HFF-Myc (cell line): ENCODE results near the gene THSD7A.

Experiments used
- DNase-seq: peaks from one replicate; pipeline ENCODE4 v3.0.0-alpha.2; 2011; ENCODE audit warnings: low read depth; ENCODE audit errors: extremely low read depth
- H3K4me3 ChIP-seq: replicated peaks from 2 replicates; pipeline ENCODE4 v1.5.1; 2011; ENCODE audit warnings: low read depth, mild to moderate bottlenecking, control low read depth, low read length
- CTCF ChIP-seq: IDR thresholded peaks from 2 replicates; pipeline ENCODE4 v1.5.1; 2012; ENCODE audit warnings: mild to moderate bottlenecking, low read depth, low read length, control low read depth; ENCODE audit errors: missing control alignments

The THSD7A gene

GRCh38 chr7:11714205-11714604 lies 117.8 kb downstream of the THSD7A start:
- no peak for DNase-seq
- TF ChIP-seq CTCF, result no peak
- H3K4me3 ChIP-seq, result no peak overlapping the region

DNA sequence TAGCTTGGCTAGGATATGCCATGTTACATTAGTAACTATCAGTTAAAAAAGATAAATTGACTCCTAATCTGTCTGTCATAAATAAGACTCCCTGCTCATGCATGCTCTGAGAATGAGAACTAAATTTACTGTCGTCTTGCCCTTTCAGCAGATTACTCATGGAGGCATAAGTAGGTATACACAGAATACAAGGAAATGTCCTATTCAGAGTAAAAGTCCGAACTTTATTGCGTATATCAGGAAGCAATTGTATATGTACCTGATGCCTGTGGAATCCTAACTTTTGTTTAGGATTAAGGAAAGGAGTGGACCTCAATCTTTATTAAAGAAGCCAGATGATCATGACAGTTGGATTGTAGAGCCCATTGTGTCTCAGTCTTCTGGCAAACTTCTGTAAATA lies 118.6 kb downstream of the THSD7A start:
- no peak overlapping the region for H3K4me3 ChIP-seq
- DNase-seq, result no peak
- no peak for TF ChIP-seq CTCF

DNA sequence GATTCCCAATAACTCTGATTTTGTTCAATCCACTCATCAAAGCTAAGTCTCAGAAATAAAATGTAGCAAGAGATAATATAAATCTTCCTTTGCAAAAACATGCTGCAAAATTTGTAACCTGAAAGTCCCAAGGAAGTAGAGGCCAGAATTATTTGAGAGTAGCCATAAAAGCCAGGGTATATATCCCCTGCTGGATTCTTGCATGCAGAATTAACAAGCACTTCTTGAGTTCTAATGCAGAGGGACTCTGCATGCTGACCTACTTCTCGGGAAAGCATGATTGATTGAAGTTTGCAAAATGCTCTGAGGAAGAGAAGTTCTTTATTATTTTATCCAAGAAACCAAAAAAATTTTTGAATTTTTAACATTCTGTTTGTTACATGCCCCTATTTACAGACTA lies 121.6 kb downstream of the THSD7A start:
- H3K4me3 ChIP-seq, result no peak overlapping the region
- no peak for DNase-seq
- no peak for TF ChIP-seq CTCF

DNA sequence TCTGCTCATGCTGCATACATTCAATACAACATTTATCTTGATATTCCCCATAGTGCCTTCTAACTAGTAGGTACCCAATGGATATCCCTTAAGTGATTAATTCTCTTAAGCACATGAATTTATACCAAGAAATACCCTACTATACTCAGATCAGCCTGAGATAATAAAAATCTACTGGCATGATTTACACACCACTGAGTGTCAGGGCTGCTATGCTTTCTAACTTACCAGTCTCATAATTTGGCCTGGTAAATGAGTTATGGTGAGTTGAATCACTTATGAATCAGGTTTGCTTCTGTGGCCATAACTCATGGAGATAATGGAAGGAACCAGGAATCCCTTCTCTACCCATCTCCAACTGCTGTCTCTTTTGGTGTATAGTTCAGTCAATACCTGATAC lies 122.8 kb downstream of the THSD7A start:
- no peak for DNase-seq
- H3K4me3 ChIP-seq, result no peak overlapping the region
- no peak for TF ChIP-seq CTCF

DNA sequence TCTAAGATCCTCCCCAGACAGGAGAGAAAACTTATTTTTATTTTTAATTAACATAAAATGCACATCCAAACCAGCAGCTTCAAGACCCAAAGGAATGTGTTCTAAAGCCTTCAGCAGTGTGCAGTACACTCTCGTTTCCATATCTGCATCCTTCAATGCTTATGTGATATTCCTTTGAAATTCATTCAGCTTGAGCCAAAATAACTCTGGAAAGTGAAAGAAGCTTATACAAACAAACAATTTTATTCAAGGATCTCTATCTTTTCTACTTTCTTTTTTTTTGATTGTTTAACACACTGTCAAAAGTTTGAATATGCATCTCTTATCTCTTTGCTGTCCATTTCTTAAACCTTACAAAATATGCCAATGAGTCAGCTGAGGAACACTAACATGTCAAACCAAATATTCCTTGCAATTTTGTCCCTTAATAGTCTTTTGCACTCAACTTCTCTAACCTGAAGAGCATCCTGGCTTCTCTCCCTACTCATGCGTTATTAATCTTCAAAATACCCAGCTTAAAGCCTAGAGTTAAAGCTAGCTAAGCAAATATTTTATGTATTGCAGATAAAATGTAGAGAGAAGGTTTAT lies 124.3 kb downstream of the THSD7A start:
- no peak for TF ChIP-seq CTCF
- DNase-seq, result no peak
- H3K4me3 ChIP-seq, result no peak overlapping the region

- no peak for TF ChIP-seq CTCF
- no peak for DNase-seq
Measured at GRCh38 chr7:11706666-11707605, 125.1 kb downstream of the THSD7A start.

More at GRCh38 chr7:11706666-11707605, 125.1 kb downstream of the THSD7A start:
- H3K4me3 ChIP-seq, result no peak overlapping the region
